ENCODE measurements around the gene H6PD.

GRCh38 chr1:9238134-9238533, 3.6 kb downstream of the H6PD start:
- TF ChIP-seq CTCF (IDR thresholded peaks at IDR 0.05; ENCODE audit: insufficient read depth, low read length) (no peak), POLR2AphosphoS5 (IDR thresholded peaks at IDR 0.05; ENCODE audit: low read depth) (no peak), GABPA (IDR thresholded peaks at IDR 0.05; ENCODE audit: low read depth) (no peak), SPI1 (IDR thresholded peaks at IDR 0.05; ENCODE audit: borderline replicate concordance, low read depth) (no peak)
- TF ChIP-seq, protein P1, sequence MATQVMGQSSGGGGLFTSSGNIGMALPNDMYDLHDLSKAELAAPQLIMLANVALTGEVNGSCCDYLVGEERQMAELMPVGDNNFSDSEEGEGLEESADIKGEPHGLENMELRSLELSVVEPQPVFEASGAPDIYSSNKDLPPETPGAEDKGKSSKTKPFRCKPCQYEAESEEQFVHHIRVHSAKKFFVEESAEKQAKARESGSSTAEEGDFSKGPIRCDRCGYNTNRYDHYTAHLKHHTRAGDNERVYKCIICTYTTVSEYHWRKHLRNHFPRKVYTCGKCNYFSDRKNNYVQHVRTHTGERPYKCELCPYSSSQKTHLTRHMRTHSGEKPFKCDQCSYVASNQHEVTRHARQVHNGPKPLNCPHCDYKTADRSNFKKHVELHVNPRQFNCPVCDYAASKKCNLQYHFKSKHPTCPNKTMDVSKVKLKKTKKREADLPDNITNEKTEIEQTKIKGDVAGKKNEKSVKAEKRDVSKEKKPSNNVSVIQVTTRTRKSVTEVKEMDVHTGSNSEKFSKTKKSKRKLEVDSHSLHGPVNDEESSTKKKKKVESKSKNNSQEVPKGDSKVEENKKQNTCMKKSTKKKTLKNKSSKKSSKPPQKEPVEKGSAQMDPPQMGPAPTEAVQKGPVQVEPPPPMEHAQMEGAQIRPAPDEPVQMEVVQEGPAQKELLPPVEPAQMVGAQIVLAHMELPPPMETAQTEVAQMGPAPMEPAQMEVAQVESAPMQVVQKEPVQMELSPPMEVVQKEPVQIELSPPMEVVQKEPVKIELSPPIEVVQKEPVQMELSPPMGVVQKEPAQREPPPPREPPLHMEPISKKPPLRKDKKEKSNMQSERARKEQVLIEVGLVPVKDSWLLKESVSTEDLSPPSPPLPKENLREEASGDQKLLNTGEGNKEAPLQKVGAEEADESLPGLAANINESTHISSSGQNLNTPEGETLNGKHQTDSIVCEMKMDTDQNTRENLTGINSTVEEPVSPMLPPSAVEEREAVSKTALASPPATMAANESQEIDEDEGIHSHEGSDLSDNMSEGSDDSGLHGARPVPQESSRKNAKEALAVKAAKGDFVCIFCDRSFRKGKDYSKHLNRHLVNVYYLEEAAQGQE (IDR thresholded peaks at IDR 0.05; ENCODE audit: insufficient replicate concordance, low read depth), result no peak
